ENCODE measurements around the gene MMEL1. TPM values are rescaled to one million over a fixed set of nuclear protein-coding genes. Genes with fewer than 3 reads are reported as not detected.
A peak's percentile ranks its signal among the peaks of the same experiment; 100 is the strongest.
"Not testable (repeated sequence)": the region's sequence is repeated elsewhere in the genome, so short reads cannot be mapped to it uniquely, and the experiment has no call there.

The MMEL1 gene
- total RNA-seq, 1 experiment from 2014 or later: not detected

- DNase-seq (ENCODE audit: low read depth): no peak
Measured at GRCh38 chr1:2575801-2576663, 56.8 kb downstream of the MMEL1 start.

- DNase-seq (ENCODE audit: low read depth): peak; percentile 19
Measured at GRCh38 chr1:2574350-2574749, 58.5 kb downstream of the MMEL1 start.

- no peak for DNase-seq (ENCODE audit: low read depth)
Measured at GRCh38 chr1:2573250-2573920, 59.4 kb downstream of the MMEL1 start.

- DNase-seq (ENCODE audit: low read depth): no peak
Measured at GRCh38 chr1:2571348-2571747, 61.5 kb downstream of the MMEL1 start.

- no peak for DNase-seq (ENCODE audit: low read depth)
Measured at GRCh38 chr1:2570332-2570731, 62.5 kb downstream of the MMEL1 start.

- not testable (repeated sequence) for DNase-seq (ENCODE audit: low read depth)
Measured at GRCh38 chr1:2569703-2570102, 63.1 kb downstream of the MMEL1 start.

- no peak for DNase-seq (ENCODE audit: low read depth)
Measured at GRCh38 chr1:2569060-2569459, 63.8 kb downstream of the MMEL1 start.

- not testable (repeated sequence) for DNase-seq (ENCODE audit: low read depth)
Measured at GRCh38 chr1:2568187-2568816, 64.5 kb downstream of the MMEL1 start.

GRCh38 chr1:2567083-2567679 lies 65.6 kb downstream of the MMEL1 start:
- no peak for DNase-seq (ENCODE audit: low read depth)

GRCh38 chr1:2566101-2567045 lies 66.4 kb downstream of the MMEL1 start:
- DNase-seq (ENCODE audit: low read depth): no peak

- no peak for DNase-seq (ENCODE audit: low read depth)
Measured at GRCh38 chr1:2564815-2565374, 67.9 kb downstream of the MMEL1 start.

GRCh38 chr1:2564006-2564814 lies 68.6 kb downstream of the MMEL1 start:
- DNase-seq (ENCODE audit: low read depth): no peak

GRCh38 chr1:2563205-2563604 lies 69.6 kb downstream of the MMEL1 start:
- DNase-seq (ENCODE audit: low read depth): no peak

- no peak for DNase-seq (ENCODE audit: low read depth)
Measured at GRCh38 chr1:2561898-2562895, 70.6 kb downstream of the MMEL1 start.

- no peak for DNase-seq (ENCODE audit: low read depth)
Measured at GRCh38 chr1:2561446-2561845, 71.4 kb downstream of the MMEL1 start.

- DNase-seq (ENCODE audit: low read depth): no peak
Measured at GRCh38 chr1:2560299-2561073, 72.3 kb downstream of the MMEL1 start.

GRCh38 chr1:2559509-2560298 lies 73.1 kb downstream of the MMEL1 start:
- no peak for DNase-seq (ENCODE audit: low read depth)

Data from LHCN-M2 (cell line).